ENCODE results near the gene ZNF333.

DNA sequence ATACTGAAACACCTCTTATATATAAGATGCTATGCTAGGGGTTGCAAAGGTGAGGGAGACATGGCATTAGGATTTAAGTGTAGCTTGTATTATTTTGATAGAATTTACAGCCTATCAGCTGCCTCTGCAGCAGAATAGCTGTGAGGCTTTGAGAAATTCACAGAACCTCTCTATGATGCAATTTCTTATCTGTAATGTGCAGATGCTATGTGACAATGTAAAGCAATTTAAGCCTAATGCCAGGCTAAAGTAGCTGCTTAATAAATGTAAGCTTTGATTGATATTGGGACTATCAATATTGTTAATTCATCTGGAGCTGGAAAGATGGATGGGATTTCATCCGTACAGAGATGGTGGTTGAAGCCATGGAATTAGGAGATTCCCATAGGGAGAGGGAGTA is 16.8 kb upstream of the ZNF333 start:
- TF ChIP-seq SUZ12 (IDR thresholded peaks at IDR 0.05; ENCODE audit: extremely low read depth, insufficient read depth, insufficient read length) (no peak), ZNF274 (IDR thresholded peaks at IDR 0.05; ENCODE audit: low read depth, low read length) (no peak), YY1 (IDR thresholded peaks at IDR 0.05; ENCODE audit: insufficient read depth, insufficient read length) (no peak)
